ENCODE results near the gene RPS6KC1.

Gene RPS6KC1

DNA sequence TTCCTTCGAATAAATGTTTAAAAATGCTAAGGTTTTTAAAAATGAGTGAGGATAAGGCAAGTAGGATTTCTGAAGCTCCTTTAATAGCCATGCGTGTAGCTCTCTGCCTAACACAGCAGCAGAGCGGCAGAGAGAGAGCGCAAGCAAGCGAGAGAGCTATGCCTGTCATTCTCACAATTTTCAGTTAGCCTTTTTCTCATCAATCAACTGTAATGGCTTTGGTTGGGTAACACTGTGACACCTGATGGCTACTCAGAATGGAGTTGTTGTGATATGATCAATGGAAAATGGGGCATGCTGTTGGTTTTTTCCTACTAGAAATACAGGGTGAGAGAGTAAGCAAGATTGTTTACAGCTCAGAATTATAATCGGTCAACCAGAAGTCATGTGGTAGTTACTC, 198.4 kb downstream of the RPS6KC1 start:
- no peak for DNase-seq (ENCODE audit: low spot score)
- no peak overlapping the region for H3K4me3 ChIP-seq
- no peak overlapping the region for H3K27ac ChIP-seq
- TF ChIP-seq, protein P1, sequence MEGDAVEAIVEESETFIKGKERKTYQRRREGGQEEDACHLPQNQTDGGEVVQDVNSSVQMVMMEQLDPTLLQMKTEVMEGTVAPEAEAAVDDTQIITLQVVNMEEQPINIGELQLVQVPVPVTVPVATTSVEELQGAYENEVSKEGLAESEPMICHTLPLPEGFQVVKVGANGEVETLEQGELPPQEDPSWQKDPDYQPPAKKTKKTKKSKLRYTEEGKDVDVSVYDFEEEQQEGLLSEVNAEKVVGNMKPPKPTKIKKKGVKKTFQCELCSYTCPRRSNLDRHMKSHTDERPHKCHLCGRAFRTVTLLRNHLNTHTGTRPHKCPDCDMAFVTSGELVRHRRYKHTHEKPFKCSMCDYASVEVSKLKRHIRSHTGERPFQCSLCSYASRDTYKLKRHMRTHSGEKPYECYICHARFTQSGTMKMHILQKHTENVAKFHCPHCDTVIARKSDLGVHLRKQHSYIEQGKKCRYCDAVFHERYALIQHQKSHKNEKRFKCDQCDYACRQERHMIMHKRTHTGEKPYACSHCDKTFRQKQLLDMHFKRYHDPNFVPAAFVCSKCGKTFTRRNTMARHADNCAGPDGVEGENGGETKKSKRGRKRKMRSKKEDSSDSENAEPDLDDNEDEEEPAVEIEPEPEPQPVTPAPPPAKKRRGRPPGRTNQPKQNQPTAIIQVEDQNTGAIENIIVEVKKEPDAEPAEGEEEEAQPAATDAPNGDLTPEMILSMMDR (IDR thresholded peaks at IDR 0.05): no peak

DNA sequence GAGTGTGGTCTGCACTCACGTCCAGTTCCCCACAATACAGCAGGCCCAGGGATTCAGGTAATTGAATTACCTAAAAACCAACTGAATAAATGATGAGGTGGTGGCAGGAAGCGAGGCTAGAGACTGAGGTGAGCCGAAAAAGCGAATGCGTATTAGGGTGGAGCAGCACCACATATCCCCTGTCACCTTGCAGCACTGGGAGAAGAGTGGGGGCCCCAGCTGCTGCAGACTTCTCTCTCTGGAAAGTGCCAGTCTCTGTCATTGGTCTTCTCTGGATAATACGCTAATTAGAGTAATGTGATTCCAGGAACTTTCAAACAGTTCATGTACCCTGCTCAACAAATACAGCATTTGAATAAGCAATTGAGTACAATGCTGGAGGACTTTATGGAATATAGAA, 199.0 kb downstream of the RPS6KC1 start:
- TF ChIP-seq, protein P1 (IDR thresholded peaks at IDR 0.05): no peak
- H3K27ac ChIP-seq: no peak overlapping the region
- H3K4me3 ChIP-seq: no peak overlapping the region
- no peak for DNase-seq (ENCODE audit: low spot score)

DNA sequence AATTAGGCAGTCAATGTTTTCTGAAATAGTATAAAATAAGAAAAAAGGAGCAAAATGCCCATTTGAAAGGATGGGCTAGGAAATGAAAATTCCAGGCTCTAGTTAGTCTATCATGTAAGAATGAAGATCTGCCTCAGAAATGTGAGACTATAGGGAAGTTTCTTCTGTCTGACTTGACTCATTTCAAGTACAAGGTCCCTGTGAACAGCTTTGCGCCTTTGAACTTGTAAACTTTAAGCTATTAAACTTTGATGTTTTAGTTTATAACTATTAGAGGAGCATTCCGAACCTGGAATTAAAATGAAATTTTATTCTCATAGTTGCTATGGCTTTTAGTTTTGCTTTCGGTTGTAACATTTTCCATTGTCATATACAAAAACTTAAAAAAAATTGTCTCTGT, 199.4 kb downstream of the RPS6KC1 start:
- no peak overlapping the region for H3K4me3 ChIP-seq
- TF ChIP-seq, protein P1 (IDR thresholded peaks at IDR 0.05): no peak
- no peak for DNase-seq (ENCODE audit: low spot score)
- no peak overlapping the region for H3K27ac ChIP-seq

DNA sequence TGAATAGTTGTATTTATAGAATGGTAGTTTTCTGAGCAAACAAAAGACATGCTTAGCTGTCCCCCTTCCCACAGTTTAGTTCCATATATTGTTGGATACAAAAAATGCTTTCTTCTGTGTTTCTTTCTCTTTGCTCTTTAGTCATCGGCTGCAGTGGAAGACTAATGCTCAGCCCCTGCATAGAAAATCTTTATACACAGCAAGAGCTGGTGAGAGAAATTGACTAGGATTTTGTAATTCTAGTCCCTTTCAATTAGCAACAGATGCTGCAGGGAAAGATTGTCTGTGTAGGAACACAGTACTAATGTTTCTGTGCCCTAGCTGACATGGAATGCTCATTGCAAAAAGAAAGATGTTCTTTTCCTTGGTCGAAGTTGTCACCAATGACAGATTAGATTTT, 200.9 kb downstream of the RPS6KC1 start:
- no peak overlapping the region for H3K27ac ChIP-seq
- no peak for DNase-seq (ENCODE audit: low spot score)
- TF ChIP-seq, protein P1 (IDR thresholded peaks at IDR 0.05): no peak
- H3K4me3 ChIP-seq: no peak overlapping the region

DNA sequence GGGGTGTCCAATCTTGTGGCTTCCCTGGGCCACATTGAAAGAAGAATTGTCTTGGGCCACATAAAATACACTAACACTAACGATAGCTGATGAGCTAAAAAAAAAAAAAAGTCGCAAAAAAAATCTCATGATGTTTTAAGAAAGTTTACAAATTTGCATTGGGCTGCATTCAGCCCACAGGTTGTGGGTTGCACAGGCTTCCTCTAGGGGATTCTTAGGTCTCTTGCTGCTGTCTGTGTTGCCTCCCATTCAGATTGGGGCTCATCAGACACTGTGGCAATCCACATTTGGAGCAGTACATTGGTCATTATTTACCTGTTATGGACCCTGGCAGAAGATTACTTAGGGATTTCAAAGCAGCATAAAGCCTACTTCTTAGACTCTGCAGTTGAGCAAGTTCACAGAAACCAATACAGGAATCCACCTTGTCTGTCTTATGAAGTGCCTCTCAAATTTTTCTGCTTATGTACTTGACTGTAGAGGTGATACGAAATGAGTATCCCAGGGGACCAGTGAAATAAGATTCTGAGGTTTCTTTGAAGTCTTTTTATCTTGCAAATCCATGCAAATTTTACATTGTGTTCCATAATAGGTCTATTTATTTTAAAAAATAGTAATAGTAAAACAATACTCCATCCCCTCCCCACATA, 205.5 kb downstream of the RPS6KC1 start:
- TF ChIP-seq, protein P1 (IDR thresholded peaks at IDR 0.05): no peak
- no peak overlapping the region for H3K27ac ChIP-seq
- DNase-seq (ENCODE audit: low spot score): no peak
- no peak overlapping the region for H3K4me3 ChIP-seq

DNA sequence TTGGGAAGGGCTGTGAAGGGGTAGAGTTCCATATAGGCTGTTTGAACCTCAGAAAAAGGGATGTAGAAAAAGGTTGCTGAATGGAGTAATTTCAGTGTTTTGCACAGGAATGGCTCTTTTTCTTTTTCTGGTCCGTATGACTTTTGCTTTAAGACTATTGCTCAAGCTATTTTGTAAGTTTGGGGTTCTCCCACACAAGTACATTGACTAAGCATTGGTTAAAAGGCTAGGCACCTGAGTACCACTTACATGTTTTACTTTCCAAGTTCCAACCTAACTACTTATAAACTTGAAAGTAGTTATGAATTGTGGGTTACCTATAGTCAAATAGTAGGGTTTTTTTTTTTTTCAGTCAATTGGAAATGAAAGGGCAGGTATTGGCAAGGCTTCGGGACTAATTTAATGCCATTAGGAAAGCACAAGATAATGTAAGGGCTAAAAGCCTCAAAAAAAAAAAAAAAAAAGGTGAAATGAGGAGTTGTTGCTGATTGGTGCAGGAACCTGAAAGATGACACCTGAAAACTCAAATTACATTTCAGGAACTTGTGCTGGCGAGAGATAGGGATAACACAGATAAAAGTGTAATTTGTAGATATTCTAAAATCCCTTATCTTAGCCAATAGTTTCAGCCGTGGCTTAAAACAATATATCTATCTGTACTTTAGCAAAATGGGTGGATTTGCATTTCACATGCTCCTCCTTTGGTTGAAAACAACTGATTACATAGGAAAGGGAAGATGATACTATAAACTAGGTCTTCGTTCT, 209.5 kb downstream of the RPS6KC1 start:
- DNase-seq (ENCODE audit: low spot score): no peak
- TF ChIP-seq, protein P1 (IDR thresholded peaks at IDR 0.05): no peak
- Histone ChIP-seq H3K4me3 (no peak overlapping the region), H3K27ac (no peak overlapping the region)

DNA sequence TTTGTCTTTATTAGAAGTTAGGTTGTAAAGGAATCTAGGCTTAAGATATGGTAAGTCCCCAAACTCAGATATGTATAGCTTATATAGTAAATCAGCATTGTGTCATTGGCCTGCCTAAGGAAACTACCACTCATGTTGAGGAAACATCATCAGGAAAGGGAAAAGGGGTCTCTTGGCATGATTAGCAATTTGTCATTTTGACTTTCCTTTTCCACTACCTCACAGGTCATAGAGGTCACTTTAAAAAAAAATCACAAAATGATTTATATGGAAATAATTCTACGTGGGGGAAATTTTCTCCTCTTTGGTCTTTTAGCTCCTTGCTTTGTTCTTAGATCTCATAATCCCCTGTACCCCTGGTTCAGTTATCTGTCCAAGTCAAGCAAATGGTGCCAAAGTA, 213.5 kb downstream of the RPS6KC1 start:
- TF ChIP-seq, protein P1 (IDR thresholded peaks at IDR 0.05): no peak
- Histone ChIP-seq H3K4me3 (no peak overlapping the region), H3K27ac (no peak overlapping the region)
- DNase-seq (ENCODE audit: low spot score): no peak
